HG02973 (cell line): ENCODE data around the gene ATP10A.
"Not testable (repeated sequence)": the region's sequence is repeated elsewhere in the genome, so short reads cannot be mapped to it uniquely, and the experiment has no call there.

Experiments
- ATAC-seq: cut with Tn5 transposase; IDR thresholded peaks from one replicate; pipeline ENCODE4 v1.9.1; 2021; ENCODE audit warnings: moderate library complexity; ENCODE audit not compliant: unreplicated experiment

Gene ATP10A

GRCh38 chr15:25883463-25884259 lies 20.5 kb upstream of the ATP10A start:
- ATAC-seq: no peak

- ATAC-seq: no peak
Observed at GRCh38 chr15:25882466-25882865, 19.3 kb upstream of the ATP10A start.

GRCh38 chr15:25880877-25881276 lies 17.8 kb upstream of the ATP10A start:
- ATAC-seq: not testable (repeated sequence)

DNA sequence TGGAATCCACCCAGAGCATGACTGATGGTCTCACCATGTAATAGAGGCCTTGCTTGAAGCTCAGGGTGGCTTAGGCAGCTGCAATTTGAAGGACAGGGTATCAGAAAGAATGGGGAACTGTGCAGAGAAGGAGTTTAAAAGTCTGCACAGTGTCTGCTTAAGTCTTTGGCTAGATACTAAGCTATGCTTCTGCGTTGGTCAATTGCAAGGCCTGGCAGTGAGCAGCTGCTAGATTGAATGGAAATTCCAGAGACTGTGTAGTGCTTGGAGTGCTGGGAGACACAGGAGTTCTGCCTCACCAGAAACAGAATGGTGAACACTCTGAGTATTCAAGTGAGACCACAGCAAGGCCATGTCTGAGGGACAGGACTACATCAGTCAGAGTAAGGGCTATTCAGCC lies 17.3 kb upstream of the ATP10A start:
- no peak for ATAC-seq

DNA sequence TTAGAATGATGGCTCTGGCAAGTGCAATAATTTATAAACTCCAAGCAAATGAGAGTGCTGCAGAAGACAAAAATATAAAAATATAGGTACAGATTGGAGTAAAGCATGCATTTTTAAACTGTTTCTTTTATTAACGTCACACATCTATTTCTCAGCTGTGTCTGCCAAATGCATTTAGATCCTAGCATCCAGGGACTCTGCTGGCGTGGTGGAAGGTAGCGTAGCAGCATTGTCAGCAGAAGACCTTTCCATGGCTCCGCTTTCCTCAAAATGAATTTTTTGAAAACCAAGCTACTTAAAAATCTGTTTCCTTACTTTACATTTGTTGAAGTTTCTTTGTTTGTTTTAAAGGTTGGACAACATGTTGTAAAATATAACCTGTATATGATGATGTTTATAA lies 16.3 kb upstream of the ATP10A start:
- no peak for ATAC-seq

DNA sequence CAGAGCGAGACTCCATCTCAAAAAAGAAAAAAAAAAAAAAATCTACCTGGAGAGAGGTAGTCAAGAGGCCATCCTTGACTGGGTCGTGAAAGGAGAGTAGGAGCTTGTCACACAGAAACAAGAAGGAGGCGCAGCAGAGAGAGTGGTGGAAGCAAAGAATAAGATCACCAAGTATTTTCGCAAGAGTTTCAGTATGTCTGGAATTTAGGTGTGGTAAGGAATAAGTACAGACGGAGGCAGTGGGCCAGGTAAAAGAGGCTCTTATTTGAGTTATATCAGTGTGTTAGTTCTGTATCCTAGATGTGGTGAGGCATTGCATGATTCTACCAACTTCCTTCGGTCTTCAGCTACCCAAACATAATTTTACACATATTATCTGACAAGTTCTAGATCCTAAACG lies 14.6 kb upstream of the ATP10A start:
- no peak for ATAC-seq

DNA sequence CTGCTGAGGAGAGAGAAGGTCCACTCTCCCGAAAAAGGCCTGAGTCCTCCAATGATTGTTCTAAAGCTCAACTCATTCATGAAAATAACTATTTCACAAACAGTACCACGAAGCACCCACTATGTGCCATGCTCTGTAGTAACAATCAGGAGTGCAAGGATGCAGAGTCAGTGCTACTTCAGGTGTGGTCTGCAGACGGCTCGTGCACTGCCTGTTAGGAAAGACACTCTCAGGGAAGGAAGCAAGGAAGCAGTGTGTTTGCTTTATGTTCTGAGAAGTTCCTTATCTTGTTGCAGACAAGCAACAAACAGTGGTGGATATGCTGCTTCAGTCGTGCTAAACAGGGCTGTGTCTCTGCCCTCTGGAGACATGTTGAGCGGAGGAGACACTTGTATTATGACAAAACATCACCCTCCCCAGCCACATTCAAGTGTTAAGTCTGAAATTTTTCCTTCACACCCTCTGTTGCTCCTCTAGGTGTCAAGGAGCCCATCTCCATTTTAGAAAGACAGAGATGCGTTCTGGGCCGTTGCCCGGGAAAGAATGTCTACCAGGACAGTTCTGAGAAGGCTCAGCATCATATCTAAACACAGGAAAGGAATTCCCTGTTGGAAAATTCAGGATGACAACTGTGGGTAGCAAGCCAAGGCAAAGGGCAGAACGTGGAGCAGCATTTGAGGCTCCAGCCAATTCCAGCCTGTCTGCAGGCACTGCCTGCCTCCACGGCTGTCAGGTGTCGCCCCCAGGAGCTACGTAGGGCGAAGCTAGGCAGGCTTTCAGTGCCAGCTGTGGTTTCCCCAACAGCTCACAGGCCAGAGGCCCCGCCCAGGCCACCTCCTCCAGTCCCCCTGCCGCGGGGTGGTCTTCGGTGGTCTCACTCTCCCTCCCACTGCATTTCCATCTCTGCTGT lies 13.4 kb upstream of the ATP10A start:
- ATAC-seq: no peak

GRCh38 chr15:25875566-25875965 lies 12.4 kb upstream of the ATP10A start:
- ATAC-seq: no peak

- ATAC-seq: no peak
Observed at GRCh38 chr15:25874379-25874778, 11.3 kb upstream of the ATP10A start.

DNA sequence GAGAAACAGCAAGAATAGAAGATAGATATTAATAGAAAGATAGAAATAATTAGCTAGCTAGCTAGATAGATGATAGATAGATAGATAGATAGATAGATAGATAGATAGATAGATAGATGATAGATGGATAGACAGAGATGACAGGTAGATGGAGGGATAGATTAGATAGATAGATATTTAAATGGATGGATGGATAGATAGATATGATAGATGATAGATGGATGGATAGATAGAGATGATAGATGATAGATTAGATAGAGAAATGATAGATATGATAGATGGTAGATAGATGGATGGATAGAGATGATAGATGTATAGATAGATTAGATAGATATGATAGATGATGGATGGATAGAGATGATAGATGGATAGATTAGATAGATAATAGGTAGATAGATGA lies 8.3 kb upstream of the ATP10A start:
- ATAC-seq: no peak

- ATAC-seq: no peak
Observed at GRCh38 chr15:25870938-25871337, 7.8 kb upstream of the ATP10A start.

- no peak for ATAC-seq
Observed at GRCh38 chr15:25869701-25870100, 6.6 kb upstream of the ATP10A start.

GRCh38 chr15:25866874-25867273 lies 3.7 kb upstream of the ATP10A start:
- no peak for ATAC-seq

DNA sequence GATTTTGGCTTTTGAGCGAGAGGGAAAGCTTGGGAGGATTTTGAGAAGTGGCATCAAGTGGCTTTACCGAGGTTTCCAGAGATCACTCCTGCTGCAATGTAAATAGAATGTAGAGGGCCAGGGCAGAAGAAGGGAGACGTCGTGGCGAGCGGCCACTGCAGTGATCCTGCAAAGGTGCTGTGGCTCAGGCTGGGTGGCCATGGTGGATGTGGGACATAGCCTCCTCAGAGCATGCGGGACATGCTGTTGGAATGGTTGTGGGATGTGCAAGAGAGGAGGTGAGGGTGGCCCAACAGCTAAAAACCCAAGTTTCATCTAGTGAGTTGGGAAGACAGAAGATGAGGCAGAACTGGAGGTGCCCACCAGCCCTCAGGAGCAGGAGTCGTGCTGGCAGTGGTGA lies 3.1 kb upstream of the ATP10A start:
- no peak for ATAC-seq

- ATAC-seq: no peak
Observed at GRCh38 chr15:25864966-25865365, 1.8 kb upstream of the ATP10A start.

DNA sequence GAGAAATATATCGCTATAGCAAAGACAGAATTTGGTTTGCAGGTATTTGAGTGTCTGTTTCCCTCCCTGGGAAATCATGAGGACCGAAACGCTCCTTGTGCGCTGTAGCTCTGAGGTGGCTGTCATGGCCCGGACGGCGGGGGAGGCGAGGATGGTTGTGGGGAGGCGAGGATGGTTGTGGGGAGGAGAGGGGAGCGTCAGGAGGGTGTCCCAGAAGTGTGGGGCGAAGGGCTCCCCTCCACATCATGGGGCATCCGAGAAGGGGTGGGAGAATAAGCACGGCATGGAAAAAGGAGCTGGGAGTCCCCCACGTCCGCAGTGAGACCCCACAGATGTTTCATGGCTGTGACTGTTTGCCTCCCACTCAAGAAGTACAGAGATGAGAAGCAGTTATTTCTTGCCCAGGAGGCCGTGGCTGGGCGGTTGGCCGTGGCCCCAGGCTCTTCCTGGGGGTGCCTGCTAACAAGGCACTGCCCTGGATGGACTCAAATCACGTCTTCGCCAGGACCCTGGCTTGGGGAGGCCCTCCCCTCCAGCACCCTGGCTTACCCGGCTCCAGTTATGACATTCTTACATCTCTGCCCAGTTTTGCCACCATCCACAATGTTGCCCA lies 947 bp upstream of the ATP10A start:
- no peak for ATAC-seq

DNA sequence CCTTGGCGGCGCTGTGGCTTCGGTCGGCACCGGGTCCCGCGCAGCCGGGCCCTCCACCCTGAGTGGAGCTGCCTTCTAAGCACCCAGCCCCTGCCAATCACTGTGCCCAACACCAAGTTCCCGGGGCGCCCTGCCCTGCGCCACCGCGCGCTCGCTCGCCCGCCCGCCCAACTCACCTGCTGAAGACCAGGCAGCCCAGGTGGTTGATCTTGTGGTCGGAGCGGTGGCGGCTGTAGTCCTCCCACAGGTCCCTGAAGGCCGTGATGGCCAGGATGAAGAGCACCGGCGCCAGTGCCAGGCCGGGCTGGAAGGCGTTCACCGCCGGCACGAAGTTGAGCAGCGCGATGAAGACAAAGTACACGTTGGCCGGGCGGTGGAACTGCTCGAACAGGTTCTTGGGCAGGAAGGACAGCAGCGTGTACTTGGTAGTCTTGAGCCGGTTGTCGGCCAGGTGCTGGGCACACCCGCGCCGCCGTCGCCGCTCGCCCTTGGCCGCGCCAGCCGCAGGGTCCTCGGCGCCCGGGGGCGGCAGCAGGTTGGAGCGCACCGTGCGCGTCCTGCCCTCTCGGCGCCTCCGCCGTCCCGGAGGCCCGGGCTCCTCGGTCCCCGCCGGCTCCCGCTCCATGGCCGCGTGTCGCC lies 536 bp downstream of the ATP10A start:
- ATAC-seq: no peak

GRCh38 chr15:25862071-25862471 lies 1.1 kb downstream of the ATP10A start:
- ATAC-seq: no peak

DNA sequence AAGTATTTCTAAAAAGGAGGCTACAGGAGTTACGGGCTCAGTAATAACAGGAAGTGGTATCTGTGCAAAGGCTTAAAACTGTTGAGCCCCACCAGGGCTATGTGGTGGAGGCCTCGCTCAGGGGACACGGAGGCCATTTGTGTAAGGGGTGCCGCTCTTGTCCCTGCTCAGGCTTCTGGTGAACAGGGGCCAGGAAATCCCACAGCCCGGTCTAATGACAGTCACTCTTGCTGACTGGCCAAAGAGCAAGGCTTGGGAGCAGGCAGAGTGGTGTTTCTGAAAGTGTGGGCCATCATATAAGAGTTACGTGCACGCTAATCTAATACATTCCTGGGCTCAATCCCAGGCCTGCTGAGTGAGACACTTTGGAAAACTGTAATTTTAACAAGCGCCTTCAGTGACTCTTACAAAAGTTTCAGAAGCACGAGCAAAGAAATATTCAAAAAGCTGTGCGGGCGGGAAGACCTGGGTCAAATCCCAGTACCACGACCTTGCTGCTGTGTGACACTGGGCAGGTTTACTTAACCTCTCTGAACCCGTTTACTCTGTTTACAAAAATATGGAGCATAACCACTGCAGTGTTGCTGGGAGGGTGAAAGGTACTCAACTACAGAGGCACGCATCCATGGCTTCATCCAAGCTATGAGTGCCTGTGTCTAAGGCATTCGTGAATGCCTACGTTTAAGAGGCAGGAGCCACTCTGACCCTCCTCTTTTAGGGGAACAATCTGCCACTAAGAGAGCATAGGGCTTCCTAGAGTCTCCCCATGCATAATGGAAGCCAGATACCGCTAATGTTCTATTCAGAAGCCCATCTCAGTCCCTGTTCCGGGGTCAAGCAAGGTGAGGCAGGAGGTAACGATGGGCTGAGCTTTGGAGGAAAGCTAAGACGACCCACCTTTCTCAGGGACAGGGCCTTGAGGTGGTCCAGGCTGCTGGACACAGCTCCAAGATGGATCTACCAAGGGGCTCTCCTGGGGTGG lies 2.0 kb downstream of the ATP10A start:
- no peak for ATAC-seq
